GM12878 (cell line): ENCODE measurements around the gene CHERP. TPM values are rescaled to one million over a fixed set of nuclear protein-coding genes. Genes with fewer than 3 reads are reported as not detected.

ENCODE experiments used
- ATAC-seq: fragments of 200-7000 bp; cut with Tn5 transposase; 3 replicates; pipeline ENCODE4 v1.9.1; 2020; ENCODE audit warnings: mild to moderate bottlenecking, moderate library complexity
- BruUV-seq: library from RNA; stranded (reverse); fragments of 400-500 nt; replicated peaks from 2 replicates; lab custom pipeline; 2021; lab: Mats Ljungman, UMichigan
- CTCF ChIA-PET: fragments of 300-600 bp; sonication (Branson Sonifier 250); formaldehyde crosslinking; extraction: SDS; loops from one replicate; lab custom pipeline; 2021; ENCODE audit warnings: inconsistent platforms; lab: Yijun Ruan, JAX
- POLR2A ChIA-PET: fragments of 350-600 bp; formaldehyde crosslinking; extraction: SDS; loops from one replicate; lab custom pipeline; 2021; ENCODE audit warnings: inconsistent platforms; lab: Charles Lee
- RAD21 ChIA-PET: fragments of 300-600 bp; sonication (Branson Sonifier 250); formaldehyde crosslinking; loops from one replicate; lab custom pipeline; 2023; ENCODE audit warnings: antibody characterized with exemption; ENCODE audit not compliant: unreplicated experiment; lab: Charles Lee
- SMC1A ChIA-PET: fragments of 300-600 bp; sonication (Branson Sonifier 250); formaldehyde crosslinking; loops from one replicate; lab custom pipeline; 2023; ENCODE audit not compliant: unreplicated experiment, uncharacterized antibody; lab: Charles Lee
- DNase-seq: peaks from one replicate; pipeline ENCODE4 v3.0.0-alpha.2; 2011; ENCODE audit warnings: low read depth, low spot score
- FAIRE-seq: peaks from 3 replicates; lab custom pipeline; 2011; peaks lifted over from hg19 to GRCh38; lab: Jason Lieb, UNC
- H2AFZ ChIP-seq: 2 replicates; pipeline ENCODE4 v1.6.0; 2011; ENCODE audit warnings: low read depth, low read length, control low read depth; ENCODE audit not compliant: control insufficient read depth
- H3K27ac ChIP-seq: 2 replicates; pipeline ENCODE4 v1.5.1; 2011; ENCODE audit warnings: control low read depth; ENCODE audit not compliant: control insufficient read depth, insufficient read depth
- H3K27me3 ChIP-seq, 2 experiments: replicated peaks in 1 of 2; 2 replicates each; pipeline versions ENCODE4 v1.6.0 to v1.6.1; 2011; ENCODE audit warnings: low read length in 1 of 2; ENCODE audit not compliant: control insufficient read depth in 2 of 2, insufficient read depth in 2 of 2
- H3K36me3 ChIP-seq, 2 experiments: 2 replicates each; pipeline ENCODE4 v1.5.1; 2011; ENCODE audit warnings: low read length in 1 of 2; ENCODE audit not compliant: control insufficient read depth in 2 of 2, insufficient read depth in 2 of 2
- H3K4me1 ChIP-seq: 2 replicates; pipeline ENCODE4 v1.6.1; 2011; ENCODE audit warnings: mild to moderate bottlenecking, low read length, moderate library complexity, mixed read lengths; ENCODE audit not compliant: control insufficient read depth, insufficient read depth
- H3K4me2 ChIP-seq: 2 replicates; pipeline ENCODE4 v1.6.0; 2011; ENCODE audit warnings: control low read depth; ENCODE audit not compliant: control insufficient read depth, insufficient read depth
- H3K4me3 ChIP-seq: fragments of 200-600 bp; sonication (generic); 2 replicates; pipeline ENCODE4 v1.5.1; 2016
- H3K79me2 ChIP-seq: 2 replicates; pipeline ENCODE4 v1.6.0; 2011; ENCODE audit warnings: low read length; ENCODE audit not compliant: control insufficient read depth, insufficient read depth
- H3K9ac ChIP-seq: 2 replicates; pipeline ENCODE4 v1.8.0; 2011; ENCODE audit warnings: low read length, control low read depth, mixed read lengths; ENCODE audit not compliant: control insufficient read depth, insufficient read depth
- H3K9me3 ChIP-seq: replicated peaks from 3 replicates; pipeline ENCODE4 v1.5.1; 2011; ENCODE audit warnings: mild to moderate bottlenecking, low read length; ENCODE audit not compliant: control insufficient read depth, insufficient read depth
- H4K20me1 ChIP-seq: 2 replicates; pipeline ENCODE4 v1.6.0; 2011; ENCODE audit not compliant: control insufficient read depth, insufficient read depth
- ETV6 ChIP-seq, 2 experiments: fragments of 450-650 bp in 1 of 2; IDR thresholded peaks in 1 of 2; conservative IDR thresholded peaks in 1 of 2; 2 replicates each; pipeline ENCODE4 v1.6.1; 2014; ENCODE audit warnings: antibody characterized with exemption in 1 of 2, borderline replicate concordance in 1 of 2, low read depth in 1 of 2, mild to moderate bottlenecking in 1 of 2, moderate library complexity in 1 of 2
- GATAD2B ChIP-seq: fragments of 450-650 bp; conservative IDR thresholded peaks from 2 replicates; pipeline ENCODE4 v1.6.1; 2017; ENCODE audit warnings: low read depth, mild to moderate bottlenecking, moderate library complexity
- HDAC2 ChIP-seq: fragments of 200-600 bp; sonication (generic); IDR thresholded peaks from 2 replicates; pipeline ENCODE4 v1.6.1; 2017
- IRF3 ChIP-seq: fragments of 450-650 bp; IDR thresholded peaks from 2 replicates; pipeline ENCODE4 v1.6.1; 2014; ENCODE audit warnings: mild to moderate bottlenecking
- JUND ChIP-seq: IDR thresholded peaks from 2 replicates; pipeline ENCODE4 v1.6.1; 2012; ENCODE audit warnings: low read depth, mild to moderate bottlenecking, low read length, improper control_type of control experiment, moderate library complexity
- KDM1A ChIP-seq: fragments of 200-600 bp; sonication (generic); IDR thresholded peaks from 2 replicates; pipeline ENCODE4 v1.6.1; 2016; ENCODE audit warnings: borderline replicate concordance
- MAX ChIP-seq: IDR thresholded peaks from 2 replicates; pipeline ENCODE4 v1.6.1; 2012; ENCODE audit warnings: low read depth, low read length, improper control_type of control experiment
- PBX3 ChIP-seq: IDR thresholded peaks from 2 replicates; pipeline ENCODE4 v1.6.1; 2011; ENCODE audit warnings: mild to moderate bottlenecking, low read depth, low read length, moderate library complexity; ENCODE audit not compliant: insufficient replicate concordance
- POU2F2 ChIP-seq: IDR thresholded peaks from 3 replicates; pipeline ENCODE4 v1.6.1; 2011; ENCODE audit warnings: low read depth, mild to moderate bottlenecking, low read length, borderline replicate concordance
- USF1 ChIP-seq: IDR thresholded peaks from 2 replicates; pipeline ENCODE4 v1.6.1; 2011; ENCODE audit warnings: borderline replicate concordance, low read depth, mild to moderate bottlenecking, moderate library complexity, mixed read lengths, low read length; ENCODE audit not compliant: insufficient read depth; ENCODE audit errors: extremely low read length
- ZBTB4 ChIP-seq: fragments of 450-650 bp; formaldehyde crosslinking; IDR thresholded peaks from 2 replicates; pipeline ENCODE4 v1.4.0; 2022; ENCODE audit warnings: mild to moderate bottlenecking, moderate library complexity
- WGBS: methylation state at CpG from one replicate; pipeline ENCODE4 v1.1.6; 2016; ENCODE audit warnings: low lambda C conversion rate; ENCODE audit not compliant: insufficient replicate concordance, insufficient coverage; ENCODE audit errors: missing lambda C conversion rate; 5-methylcytosine and 5-hydroxymethylcytosine counted together
- in situ Hi-C: fragments of 300-500 bp; cut with MboI; formaldehyde crosslinking; loops from 9 replicates; pipeline ENCODE4 v1.14.3; 2018; ENCODE audit warnings: mixed read lengths
- intact Hi-C: fragments of 100-400 bp; cut with micrococcal nuclease; formaldehyde crosslinking; loops from one replicate; pipeline ENCODE4 v1.14.2; 2022; ENCODE audit not compliant: unreplicated experiment
- polyA plus RNA-seq, 11 experiments: library from polyadenylated mRNA; depleted of rRNA in 4 of 11; unstranded in 6 of 11; stranded (reverse) in 5 of 11; fragments of >200 nt; fragmentation: Nextera tagmentation in 4 of 11; fragmentation: Illumina TruSeq in 1 of 11; extraction: Ambion mirVana in 4 of 11; extraction: Trizol in 1 of 11; gene quantifications; 1 replicate in 1 of 11; 2 replicates in 10 of 11; pipeline versions ENCODE4 v1.2.1 to v1.2.3, GENCODE V29; 2011 to 2016; ENCODE audit warnings: inconsistent platforms in 2 of 11, missing spikeins in 2 of 11, low read depth in 1 of 11
- total RNA-seq, 4 experiments: library from RNA; depleted of rRNA in 3 of 4; stranded (reverse); fragments of >200 nt in 3 of 4; fragmentation: Illumina TruSeq in 1 of 4; extraction: Trizol in 1 of 4; gene quantifications; 2 replicates each; pipeline versions ENCODE4 v1.2.1 to v1.2.3, GENCODE V29; 2013 to 2021

CHERP gene
- total and polyA plus RNA-seq, 10 of the 15 experiments (the other 5 are each of a cell fraction or from before 2014, with no cell fraction given) = 0.66 to 65.3 (median 12.2) TPM

GRCh38 chr19:16496613-16496983, 45.6 kb downstream of the CHERP start (continued):
- TF ChIP-seq ZBTB4 (CRISPR knock-in tag) (no peak), JUND (no peak), POU2F2 (peak; percentile 65; the same call in 2 of the 3 replicates), IRF3 (no peak)

GRCh38 chr19:16495982-16496612, 46.1 kb downstream of the CHERP start, which contains the start of the genes C19orf44 and CALR3:
TSS of gene C19orf44 (plus strand) at chr19:16496394. CDS start at chr19:16500793, 4,399 bp downstream.
TSS of gene CALR3 (minus strand) at chr19:16496167. CDS start at chr19:16496129, 38 bp downstream.
- ChIA-PET SMC1A (interaction anchor here (0.7 to 3.0 kb wide), 6 partner anchors 9 to 126 kb away, joined by 3 to 11 read pairs (median 4); no protein-coding TSS in a partner anchor), POLR2A (interaction anchor here (0.5 to 2.0 kb wide), 8 partner anchors 18 to 165 kb away, joined by 3 to 8 read pairs (median 4); partner anchors contain the start of gene TMEM38A), CTCF (interaction anchor here (0.6 to 1.6 kb wide), 5 partner anchors 34 to 1949 kb away, joined by 3 to 8 read pairs (median 3); no protein-coding TSS in a partner anchor), RAD21 (interaction anchor here (0.6 to 1.6 kb wide), 8 partner anchors 40 to 362 kb away, joined by 3 to 6 read pairs (median 4); no protein-coding TSS in a partner anchor)
- Histone ChIP-seq H2AFZ (peak within 1 kb of the TSS; percentile 94), H3K4me3 (peak within 1 kb of the TSS; percentile 80), H3K27ac (0 out of 2 replicates have a peak within 1 kb of the TSS, but pooled peaks have one; percentile 28), H3K79me2 (peaks cover 10% of the 10 kb centered on the region), H4K20me1 (no peaks in the 10 kb centered on the region), H3K4me1 (peaks cover 3% of the 10 kb centered on the region; the same call in 1 of the 2 replicates), H3K27me3 (no peaks in the 10 kb centered on the region), H3K9me3 (no peaks in the 10 kb centered on the region), H3K36me3 (peaks cover 0 to 4% of the 10 kb centered on the region in 2 experiments; a peak in 1 of 4 replicates), H3K4me2 (peak within 1 kb of the TSS; percentile 93), H3K9ac (peak within 1 kb of the TSS; percentile 60)
- intact Hi-C loops (loop anchor here (2.0 kb wide), 1 partner anchor 51 kb away; no protein-coding TSS in a partner anchor), in situ Hi-C loops (no loop called here)
- WGBS = under 1% methylated on average over 52 of the region's 52 CpGs
- FAIRE-seq (peak; percentile 98), DNase-seq (peak; percentile 93), ATAC-seq (peak; percentile 100)
- BruUV-seq = no TSS peak
- TF ChIP-seq MAX = peak; percentile 58
- TF ChIP-seq HDAC2 = no peak
- 0 out of 2 replicates have a peak, but pooled peaks have one; percentile 3 for TF ChIP-seq GATAD2B
- peak; percentile 59 for TF ChIP-seq USF1
- TF ChIP-seq PBX3 = peak; percentile 83
- TF ChIP-seq ETV6 (conservative IDR thresholded peaks at IDR 0.05 in 1 of 2, IDR thresholded peaks at IDR 0.05 in 1 of 2; ENCODE audit: borderline replicate concordance in 1 of 2, low read depth in 1 of 2) = no peak
- TF ChIP-seq KDM1A = no peak
